ENCODE results near the gene LANCL2.
"Not testable (repeated sequence)": the region's sequence is repeated elsewhere in the genome, so short reads cannot be mapped to it uniquely, and the experiment has no call there.

Gene LANCL2

DNA sequence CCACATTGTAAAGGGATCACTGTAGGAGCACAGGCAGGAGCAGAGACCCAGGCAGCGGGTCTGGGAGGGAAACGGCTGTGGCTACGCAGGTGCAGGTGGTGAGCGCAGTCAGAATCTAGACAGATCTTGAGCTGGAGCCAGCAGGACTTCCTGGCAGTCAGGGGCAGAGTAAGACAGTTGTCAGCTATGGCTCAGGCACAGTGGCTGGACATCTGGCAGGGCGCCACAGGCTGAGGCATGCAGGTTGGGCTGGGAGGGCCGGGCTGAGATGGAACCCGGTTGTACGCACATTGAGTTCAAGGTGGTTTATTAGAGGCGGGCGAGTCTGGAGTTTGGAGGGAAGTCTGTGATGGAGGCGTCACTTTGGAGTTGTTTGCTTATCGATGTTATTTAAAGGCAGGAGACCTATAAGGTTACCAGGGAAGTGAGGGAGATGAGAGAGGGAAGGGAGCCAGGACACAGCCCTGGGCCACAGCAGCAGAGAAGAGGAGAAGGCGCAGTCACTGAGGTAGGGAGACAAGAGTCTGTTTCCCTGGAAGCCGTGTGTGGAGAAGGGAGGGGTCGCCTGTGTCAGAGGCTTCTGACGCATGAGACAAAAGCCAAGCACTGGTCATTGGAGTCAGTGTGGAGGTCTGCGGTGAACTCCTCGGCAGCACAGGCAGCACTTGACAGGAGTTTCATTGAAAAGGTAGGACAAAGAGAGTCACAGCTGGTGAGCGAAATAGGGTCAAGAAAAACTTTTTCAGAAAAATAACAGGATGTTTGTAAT lies 73.8 kb downstream of the LANCL2 start:
- DNase-seq, result peak; percentile 26

DNA sequence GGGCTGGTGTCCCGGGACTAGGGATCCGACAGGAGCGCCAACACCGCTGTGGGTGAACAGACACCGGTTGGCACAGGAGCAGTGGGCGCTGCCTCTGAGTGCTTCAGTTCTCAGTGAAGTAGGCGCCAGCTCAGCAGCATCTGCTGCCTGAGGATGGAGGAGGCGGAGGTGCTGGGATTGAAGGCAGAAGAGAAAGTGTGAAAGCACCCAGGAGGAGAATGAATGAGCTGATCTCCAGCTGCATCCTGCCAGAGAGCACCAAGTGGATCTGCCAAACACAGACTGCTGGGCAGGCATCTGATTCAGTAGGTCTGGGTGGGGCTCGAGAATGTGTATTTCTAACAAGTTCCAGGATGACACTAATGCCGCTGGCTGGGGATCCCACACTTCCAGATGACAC lies 74.5 kb downstream of the LANCL2 start:
- DNase-seq, result no peak

DNA sequence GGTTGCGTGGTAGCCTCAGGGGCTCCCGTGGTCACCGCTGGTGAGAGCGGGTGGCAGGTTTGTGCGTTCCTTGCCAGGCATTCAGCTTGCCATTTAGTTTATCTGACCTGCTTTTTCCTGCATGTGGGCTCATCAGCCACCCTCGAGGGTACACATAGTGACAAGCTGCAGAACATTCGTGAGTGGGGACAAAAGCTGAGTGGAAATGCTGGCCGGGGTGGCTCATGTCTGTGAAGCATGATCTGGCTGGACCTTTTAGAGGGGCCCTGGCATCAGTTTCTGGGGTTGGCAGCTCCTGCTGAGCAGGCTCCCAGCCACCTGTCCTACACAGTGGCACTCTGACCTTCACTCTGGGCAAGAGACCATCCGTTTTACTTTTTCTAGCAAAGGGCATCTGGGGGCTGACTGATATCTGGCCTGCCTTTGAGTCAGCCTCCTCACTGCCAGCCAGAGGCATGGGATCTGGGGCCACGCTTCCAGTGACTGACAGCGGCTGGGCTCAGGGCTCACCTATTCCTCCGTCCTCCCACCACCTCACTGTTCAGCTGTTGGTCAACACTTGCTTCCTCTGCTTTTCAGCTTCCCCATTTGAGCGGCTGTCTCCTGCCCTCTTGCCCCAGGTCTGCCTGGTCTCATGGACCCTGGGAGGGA lies 75.0 kb downstream of the LANCL2 start:
- no peak for DNase-seq

DNA sequence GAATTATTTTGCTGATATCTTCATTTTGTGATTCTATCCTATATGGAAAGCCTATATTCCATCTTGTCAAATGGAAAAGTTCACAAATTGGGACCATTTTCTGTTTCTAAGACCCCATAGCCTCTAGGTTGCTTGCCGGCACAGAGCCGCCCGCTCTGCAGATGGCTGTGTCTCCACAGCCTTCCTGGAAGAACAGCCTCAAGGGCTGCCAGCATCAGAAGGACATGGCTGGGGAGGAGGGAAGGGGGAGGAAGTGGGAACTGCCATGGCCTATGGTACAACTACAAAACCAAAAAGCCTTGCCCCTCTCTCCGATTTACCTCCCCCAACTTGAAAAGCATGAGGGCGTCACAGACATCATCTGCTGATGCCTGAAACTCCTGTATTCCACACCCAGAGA lies 75.9 kb downstream of the LANCL2 start:
- no peak for DNase-seq

DNA sequence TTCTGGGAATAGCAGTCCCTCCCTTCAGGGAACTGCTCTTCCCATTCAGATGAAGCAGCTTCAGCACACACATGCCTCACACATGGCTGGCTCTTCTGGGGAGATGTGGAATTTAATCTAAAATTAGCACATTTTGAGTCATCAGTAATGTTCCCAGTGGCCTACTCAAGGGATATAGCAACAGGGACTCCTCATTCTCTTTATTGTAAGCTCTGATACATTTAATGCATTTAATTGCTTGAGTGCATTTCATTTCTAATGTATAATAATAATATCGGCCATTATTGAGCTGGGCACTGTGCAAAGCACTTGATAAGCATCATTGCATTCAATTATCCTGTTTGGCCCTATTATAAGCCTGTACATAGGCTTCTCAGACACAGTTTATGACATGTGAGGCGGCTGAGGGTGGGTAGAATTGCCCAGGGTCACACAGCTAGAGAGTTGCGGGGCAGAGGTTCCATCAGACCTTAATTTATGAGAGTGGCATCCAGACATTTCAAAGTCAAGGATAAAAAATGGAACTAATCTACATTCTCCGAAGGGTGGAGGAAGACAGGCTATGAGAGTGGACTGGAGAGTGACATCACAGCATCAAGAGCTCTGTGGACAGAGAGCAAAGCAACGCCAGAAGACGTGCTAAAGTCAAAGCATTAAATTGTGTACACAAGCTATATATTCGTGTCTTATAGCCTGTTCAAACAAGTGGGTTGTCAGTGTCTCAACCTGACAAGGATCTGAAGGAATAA lies 76.8 kb downstream of the LANCL2 start:
- no peak for DNase-seq

DNA sequence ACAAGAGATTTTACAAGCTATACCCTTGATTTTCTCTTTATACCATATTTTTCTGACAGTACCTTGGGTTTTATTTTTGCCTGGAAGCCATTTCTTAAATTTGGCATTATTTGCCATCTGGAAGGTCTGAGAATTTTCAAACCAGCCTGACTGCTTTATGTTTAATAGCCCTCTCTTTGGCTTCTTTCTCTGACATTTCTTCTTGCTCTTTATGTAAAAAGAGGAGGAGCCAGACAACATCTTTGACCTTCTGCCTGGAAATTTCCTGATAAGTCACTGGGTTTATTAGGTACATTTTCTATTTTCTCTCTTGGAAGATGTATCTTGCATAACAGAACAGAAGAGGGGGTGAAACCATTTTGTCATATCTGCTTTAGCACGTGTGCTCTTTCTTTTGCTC lies 79.6 kb downstream of the LANCL2 start:
- DNase-seq, result no peak

DNA sequence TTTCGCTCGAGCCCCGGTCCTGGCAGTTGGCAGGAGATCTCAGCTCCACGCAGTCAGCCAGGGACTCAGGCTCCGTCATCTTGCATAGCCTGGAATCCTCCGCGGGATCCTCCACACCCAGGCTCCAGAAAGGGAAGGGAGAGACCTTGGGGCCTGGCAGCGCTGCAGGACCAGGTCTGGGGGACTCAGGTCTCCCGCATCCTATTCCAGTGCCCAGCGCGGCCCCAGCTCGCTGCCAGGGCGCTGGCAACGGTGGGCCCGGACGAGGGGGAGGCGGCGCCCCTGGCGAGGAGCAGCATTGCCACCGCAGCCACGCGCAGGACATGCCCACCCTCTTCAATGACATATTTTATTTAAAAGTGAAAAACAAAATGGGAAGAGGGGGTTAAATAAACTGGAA lies 83.4 kb downstream of the LANCL2 start:
- no peak for DNase-seq

DNA sequence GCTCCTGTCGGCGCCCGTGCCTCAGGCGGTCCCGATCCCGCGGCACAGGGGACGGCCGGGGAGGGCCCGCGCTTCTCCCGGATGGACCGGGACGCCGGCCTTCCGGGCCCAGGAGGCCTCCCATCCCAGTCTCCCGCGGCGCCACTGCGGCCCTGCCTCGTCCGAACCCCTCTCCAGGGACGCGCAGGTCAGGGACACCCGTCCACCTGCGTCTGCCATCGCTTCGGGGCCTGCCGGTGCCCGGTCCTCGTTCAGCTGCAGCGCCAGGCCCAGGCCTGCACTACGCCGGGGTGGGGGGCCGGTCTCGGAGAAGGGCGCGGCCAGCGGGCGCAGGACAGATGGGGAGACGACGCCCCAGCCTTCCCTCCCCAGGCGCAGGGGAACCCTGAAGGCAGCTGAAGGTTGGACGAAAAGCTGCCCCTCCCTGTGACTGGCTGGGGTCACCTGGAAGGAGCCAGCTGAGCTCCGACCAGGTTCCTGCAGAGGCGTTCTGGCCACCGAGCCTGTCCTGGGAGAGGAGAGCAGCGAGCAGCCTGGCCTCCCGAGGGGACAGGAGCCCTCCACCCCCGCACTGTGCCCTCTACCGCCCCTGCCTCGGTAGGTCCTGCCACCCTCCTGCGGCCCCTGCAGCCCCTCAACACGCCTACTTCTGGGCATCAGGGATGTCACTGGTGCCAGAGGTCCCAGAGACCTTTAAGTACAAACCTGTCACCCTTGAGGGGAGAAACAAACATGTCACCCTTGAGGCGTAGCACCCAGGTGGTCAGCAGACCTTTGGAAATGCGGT lies 84.3 kb downstream of the LANCL2 start:
- DNase-seq, result no peak

DNA sequence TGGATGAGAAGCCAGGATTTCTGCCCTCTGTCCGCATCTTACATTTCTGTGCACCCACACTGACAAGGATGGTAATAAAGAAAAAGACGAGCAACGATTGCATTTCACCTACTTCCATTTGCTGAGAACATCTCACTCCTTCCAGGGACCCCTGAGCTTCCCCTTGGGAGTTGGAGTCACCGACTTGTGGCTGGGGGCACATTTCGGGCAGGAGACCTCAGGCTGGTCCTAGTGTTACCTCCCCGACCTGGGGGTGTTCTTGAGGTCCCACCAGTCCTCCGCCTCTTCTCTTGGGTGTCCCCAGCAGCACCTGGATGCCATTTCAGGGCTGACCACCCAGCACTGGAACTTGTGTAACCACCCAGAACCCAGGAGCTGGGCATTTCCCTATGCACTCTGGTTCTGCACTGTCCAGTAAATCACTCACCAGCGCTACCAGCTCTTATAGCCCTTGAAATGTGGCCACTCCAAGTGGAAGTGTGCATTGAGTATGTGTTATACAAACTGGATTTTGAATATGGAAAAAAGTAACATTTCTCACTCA lies 84.9 kb downstream of the LANCL2 start:
- DNase-seq, result no peak

DNA sequence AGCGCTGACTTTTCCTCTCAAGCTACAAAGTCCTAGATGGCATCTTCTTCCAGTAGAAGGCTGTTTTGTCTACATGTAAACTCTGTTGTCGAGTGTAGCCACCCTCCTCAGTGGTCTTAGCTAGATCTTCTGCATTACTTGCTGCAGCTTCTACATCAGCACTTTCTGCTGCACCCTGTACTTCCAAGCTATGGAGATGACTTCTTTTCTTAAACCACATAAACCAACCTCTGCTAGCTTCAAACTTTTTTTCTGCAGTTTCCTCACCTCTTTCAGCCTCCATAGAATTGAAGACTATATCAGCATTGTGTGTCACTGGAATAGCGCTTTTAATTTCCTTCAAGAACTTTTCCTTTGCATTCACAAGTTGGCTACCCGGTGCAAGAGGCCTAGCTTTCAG lies 87.8 kb downstream of the LANCL2 start:
- DNase-seq, result no peak

DNA sequence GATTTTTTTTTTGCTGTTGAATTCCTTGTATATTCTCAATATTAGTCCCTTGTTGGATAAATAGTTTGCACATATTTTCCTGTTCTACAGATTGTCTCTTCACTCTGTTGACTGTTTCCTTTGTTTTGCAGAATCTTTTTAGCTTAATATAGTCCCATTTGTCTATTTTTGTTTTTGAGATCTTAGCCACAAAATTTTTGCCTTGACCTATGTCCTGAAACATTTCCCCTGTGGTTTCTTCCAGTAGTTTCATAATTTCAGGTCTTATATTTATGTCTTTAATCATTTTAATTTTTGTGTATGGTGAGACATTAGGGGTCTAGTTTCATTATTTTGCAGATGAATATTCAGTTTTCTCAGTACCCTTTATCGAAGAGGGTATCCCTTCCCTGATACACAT lies 92.7 kb downstream of the LANCL2 start:
- DNase-seq, result no peak

DNA sequence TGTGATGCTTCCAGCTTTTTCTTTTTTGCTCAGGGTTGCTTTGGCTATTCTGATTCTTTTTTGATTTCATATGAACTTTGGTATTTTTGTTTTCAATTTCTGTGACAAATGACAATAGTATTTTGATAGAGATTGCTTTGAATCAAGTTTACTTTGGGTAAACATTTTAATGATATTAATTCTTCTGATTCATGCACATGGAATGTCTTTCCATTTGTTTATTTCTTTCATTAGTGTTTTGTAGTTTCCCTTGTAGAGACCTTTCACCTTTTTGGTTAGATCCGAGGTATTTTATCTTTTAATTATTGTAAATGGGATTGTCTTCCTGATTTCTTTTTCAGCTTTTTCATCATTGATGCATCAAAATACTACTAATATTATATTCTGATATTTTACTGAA lies 93.2 kb downstream of the LANCL2 start:
- no peak for DNase-seq

DNA sequence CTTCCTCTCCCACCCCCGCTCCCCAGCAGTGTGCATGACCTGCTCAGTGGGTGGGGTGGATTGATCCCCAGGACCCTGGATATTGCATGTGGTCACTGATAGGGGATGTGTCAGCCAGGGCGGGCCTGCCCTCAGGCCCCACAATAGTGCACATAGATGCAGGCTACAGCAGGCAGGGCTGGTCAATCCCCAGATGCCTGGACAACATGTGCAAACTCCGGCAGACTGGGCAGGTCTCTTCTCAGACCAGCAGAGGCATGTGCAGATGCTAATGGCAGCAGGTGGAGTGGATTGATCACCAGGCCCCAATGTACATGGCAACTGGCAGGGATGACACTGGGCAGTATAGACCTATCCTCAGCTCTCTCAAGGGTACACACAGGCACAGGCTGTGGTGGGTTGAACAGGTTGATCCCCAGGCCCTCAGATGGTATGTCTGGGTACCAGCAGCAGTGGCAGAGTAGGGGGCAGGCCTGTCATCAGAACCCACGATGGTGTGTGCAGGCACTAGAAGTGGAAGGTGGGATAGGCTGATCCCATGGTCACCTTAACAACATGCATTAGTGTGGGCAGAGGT lies 98.6 kb downstream of the LANCL2 start:
- DNase-seq, result no peak

DNA sequence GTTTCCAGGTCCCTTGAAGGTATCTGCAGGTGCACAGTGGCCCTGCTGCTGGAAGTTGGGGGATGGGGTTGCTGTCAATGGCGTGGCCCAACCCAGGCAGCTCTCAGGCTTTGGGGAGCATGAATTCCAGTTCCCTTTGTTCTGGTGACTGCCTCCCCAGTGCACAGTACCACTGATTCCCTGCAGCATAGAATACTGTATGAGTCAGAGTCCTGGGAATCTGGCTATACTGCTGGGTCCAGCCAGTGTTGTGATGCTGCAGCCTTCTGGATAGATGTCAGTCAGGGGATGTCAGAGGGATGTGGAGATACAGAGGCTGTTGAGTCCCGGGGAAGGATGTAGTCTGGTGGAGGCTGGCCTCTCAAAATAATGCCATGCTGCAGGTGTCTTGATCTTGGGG lies 99.3 kb downstream of the LANCL2 start:
- no peak for DNase-seq

DNA sequence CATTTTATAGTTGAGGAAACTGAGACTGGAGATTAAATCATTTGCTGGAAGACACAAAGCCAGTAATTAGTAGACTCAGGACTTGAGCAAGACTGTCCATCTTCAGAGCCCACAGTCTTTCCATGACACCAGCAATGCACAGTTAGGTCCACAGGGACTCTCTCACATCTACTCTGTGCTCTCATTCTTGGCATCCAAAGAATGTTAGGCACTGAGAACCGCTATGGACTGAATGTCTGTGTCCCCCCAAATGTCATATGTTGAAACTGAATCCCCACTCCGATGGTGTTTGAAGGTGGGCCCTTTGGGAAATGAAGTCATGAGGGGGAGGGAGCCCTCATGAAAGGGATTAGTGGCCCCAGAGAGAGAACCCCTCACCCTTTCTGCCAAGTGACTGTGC lies 100.6 kb downstream of the LANCL2 start:
- no peak for DNase-seq

DNA sequence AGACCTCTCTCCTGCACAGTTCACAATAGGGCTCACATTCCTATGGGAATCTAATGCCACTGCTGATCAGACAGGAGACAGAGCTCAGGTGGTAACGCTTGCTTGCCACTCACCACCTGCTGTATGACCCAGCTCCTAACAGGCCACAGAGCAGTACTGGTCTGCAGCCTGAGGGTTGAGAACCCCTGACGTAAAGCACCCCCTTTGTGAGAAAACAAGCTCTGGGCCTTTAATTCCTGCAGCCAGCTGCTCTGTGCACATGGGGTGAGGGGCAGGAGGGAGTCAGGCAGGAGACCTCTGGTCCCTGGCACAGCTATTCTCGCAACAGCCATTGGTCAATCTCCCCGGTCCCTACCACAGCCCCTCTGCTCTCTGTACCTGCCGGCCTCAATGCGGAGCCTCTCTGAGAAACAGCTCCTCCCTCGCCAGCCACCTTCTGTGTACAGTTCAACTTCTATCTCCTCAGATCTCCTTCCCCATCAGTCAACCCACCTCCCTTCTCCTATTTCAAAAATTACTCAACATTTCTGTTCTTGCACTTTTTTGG lies 102.0 kb downstream of the LANCL2 start:
- no peak for DNase-seq

DNA sequence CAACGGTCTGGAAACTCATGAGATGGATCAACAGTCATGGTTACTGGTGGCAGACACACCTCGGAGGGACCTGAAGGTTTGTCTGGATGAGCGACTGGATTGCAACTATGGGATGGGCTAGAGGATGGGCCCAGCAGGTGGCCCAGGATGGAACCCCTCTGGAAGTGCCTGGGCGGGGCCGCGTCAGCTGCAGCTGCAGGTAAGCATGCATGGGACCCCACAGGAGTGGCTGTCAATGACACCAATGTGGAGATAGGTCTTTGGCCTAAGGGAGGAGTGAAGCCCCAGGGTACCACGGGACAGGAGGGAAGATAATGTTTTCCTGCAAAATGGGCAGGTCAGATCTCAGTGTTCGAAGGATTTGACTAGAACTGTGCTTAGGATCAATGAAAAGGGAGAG lies 103.4 kb downstream of the LANCL2 start:
- no peak for DNase-seq

DNA sequence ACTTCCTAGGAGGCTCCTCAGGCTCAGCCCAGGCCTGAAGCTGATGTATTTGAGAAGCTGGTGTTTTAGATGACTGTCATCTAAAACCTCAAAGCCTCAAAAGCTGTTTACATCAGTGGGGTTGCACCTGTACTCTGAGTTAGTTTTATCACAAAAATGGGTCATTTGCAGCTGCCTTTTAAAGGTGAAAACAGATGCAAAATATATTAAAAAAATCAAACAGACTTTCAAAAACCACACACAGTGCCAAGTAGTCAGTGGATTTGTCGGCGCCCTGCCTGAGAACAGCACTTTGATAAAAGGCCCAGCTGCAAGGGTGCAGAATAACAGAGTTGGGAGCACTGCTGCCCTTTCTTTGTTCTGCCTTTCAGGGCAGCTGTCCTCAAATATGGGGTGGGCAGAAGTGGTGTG lies 104.1 kb downstream of the LANCL2 start:
- peak; percentile 63 for DNase-seq

DNA sequence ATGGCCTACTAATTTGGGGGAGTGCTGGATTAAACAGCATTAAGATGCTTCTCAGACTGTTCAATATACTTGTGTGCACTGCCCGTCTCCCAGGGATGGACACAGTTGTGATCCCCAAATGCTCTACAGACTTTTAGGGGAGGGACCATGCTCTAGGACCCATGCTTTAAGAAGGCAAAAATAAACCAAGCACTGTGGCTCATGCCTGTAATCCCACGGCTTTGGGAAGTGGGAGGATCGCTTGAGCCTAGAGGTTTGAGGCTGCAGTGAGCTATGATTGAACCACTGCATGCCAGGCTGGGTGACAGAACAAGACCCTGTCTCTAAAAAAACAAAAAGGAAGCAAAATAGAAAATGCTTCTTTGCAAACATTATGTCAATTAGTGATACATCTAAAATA lies 104.6 kb downstream of the LANCL2 start:
- no peak for DNase-seq

DNA sequence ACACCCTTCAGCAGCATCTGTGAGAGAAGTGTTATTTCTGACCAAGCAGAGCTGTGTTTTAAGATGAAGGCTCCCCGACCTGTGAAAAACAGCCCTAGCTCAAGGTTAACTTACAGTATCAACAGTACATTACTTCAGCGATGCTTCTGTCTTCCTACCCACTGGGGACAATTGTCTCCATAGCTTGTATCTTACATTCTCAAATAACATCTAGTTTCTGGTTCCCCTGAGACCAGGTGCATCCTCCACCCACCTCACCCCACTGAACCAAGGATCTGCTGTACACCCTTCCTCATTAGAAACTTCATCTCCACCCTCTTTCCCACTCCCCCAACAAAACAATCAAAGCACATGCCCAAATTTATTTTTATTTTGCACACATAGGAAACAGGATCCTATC lies 105.1 kb downstream of the LANCL2 start:
- no peak for DNase-seq

DNA sequence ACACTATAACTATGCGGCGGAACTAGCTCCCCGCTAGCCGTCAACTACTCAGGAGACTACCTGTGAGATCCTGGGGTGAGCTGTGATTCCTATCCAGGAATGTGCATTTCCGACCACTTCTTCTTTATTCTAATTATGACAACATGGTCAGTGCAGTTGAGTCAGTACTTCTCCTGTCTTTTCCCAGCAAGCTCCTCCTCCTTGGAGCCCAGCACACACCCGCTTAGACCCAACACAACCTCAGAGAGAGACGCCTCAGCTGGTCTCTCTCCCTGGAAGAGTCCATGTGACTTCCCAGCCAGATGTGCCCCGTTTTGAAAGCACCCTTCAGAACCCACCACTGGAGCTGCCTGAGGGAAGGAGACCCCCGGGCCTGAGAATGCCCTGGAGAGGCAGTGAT lies 106.5 kb downstream of the LANCL2 start:
- not testable (repeated sequence) for DNase-seq

DNA sequence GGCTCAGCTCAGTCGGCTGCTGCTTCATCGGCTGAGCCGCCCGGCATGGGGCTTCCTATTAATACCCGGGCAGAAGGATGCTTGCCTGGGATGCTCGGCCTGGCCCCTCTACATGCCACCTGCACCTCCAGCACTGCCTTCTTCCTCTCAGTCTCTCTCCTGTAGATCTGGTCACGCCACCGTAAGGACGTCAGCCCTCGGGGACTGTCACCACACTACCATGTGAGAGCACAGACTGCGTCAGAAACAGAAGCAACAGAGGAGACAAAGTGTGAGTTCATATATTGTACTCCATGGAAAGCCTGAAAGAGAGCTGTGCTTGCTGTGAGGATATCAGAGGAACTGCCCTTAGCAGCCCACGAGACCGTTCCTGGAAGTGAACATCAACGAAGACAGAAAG lies 107.3 kb downstream of the LANCL2 start:
- not testable (repeated sequence) for DNase-seq

Data from CD4-positive, alpha-beta T cell treated with Interleukin-6 for 4 hours (primary cell).